Middle frontal gyrus (tissue), 1 donor: ENCODE results near the gene TMEM51.

Experiments used
- DNase-seq: peaks from one replicate; pipeline ENCODE4 v3.0.0-alpha.2; 2015; ENCODE audit warnings: low spot score; ENCODE audit errors: extremely low spot score

TMEM51 gene

GRCh38 chr1:15218287-15219279, 65.0 kb downstream of the TMEM51 start:
- no peak for DNase-seq

DNA sequence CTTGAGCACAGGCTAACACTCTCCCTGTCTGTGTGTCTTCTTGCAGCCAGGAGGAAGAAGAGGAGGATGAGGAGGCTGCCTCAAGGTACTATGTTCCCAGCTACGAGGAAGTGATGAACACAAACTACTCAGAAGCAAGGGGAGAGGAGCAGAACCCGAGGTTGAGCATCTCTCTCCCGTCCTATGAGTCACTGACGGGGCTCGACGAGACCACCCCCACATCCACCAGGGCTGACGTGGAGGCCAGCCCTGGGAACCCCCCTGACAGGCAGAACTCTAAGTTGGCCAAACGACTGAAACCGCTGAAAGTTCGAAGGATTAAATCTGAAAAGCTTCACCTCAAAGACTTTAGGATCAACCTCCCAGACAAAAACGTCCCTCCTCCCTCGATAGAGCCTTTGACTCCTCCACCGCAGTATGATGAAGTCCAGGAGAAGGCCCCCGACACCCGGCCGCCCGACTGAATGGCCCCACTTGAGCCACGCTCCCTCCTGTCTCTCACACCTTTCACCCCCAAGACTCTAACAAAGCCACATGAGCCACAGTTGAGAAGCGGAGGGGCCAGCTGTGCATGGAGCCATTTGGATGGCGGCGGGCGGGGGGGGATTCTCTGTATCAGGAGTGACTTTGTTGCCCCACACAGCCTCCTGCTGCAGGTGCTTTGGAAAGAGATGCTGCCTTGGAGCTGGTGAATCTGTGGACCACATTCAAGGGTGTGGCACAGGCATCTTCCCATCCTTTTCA, 65.9 kb downstream of the TMEM51 start:
- no peak for DNase-seq

GRCh38 chr1:15220024-15220392, 66.5 kb downstream of the TMEM51 start:
- no peak for DNase-seq

GRCh38 chr1:15220825-15221431, 67.4 kb downstream of the TMEM51 start:
- DNase-seq: no peak

DNA sequence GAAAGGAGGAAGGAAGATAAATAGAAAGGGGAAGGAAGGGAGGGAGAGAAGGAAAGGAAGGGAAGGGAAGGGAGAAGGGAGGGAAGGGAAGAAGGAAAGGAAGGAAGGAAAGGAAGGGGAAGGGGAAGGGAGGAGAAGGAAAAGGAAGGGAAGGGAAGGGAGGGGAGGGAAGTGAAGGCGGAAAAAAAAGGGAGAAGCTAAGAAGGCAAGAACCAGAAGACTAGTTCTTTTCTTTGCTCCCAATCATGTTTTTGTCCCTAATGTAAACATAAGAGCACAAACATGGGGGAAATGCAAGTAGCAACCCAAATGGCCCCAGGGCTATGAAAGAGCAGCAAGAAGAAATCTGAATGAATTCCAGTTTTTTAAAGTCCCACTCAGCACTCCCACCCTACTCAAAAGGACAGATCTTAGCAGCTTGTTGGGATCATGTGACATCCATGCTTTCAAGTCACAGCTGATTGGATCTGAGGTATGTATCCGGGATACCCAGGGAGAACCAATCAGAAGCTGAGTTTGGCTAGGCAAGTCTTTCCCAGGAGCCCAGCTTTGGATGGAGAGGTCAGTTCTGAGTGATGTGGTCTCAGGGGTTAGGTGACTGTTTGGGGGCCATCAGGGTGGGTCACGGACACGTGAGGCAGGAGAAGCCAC, 69.2 kb downstream of the TMEM51 start:
- DNase-seq: no peak

DNA sequence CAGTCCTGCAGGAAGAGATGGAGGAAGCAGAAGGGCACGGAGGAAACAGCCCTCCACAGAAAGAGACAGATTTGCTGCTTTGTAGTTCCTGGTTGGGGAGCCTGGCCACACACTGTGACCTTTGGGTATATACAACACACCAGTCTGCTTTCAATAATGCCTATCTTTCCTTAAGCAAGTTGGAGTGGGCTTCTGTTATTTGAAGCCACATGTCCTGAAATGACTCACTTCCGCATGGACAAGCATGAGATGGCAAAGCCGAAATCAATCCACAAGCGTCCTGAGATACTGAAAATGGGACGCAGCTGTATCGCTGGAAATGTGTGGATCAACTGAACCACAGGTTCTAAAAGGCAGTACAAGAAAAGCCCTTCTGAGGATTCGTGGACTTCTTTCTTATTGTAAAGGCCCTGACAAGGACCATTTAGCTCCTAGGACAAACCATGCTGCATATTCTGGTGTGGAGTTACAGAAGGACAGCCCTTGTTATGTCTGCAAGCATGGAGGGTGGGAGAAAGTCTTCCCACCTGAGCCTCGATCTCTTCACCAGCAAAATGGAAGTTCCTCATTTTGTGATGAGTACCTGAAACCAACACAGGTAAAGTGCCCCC, 70.8 kb downstream of the TMEM51 start:
- DNase-seq: no peak

- DNase-seq: no peak
Measured at GRCh38 chr1:15224974-15225373, 71.4 kb downstream of the TMEM51 start.

DNA sequence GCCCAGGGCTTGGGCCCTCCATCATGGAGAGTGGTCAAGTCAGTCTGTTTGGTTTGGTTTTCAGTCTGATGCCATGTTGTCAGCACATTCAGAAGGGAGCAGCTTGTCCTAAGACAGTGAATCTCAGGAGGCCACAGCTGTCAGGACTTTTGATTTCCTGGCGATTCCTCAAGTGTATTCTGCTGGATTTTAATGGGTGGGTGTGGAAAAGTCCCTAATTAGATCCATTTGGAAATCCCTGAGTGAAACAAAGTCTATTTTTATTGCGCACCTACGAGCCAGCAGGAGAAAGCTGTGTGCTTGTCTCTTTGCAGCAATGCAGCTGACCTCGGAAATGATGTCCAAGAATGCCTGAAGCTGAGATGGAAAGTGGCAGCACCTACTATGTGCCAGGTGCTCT, 71.9 kb downstream of the TMEM51 start:
- no peak for DNase-seq

GRCh38 chr1:15226388-15227255, 73.1 kb downstream of the TMEM51 start:
- DNase-seq: no peak

DNA sequence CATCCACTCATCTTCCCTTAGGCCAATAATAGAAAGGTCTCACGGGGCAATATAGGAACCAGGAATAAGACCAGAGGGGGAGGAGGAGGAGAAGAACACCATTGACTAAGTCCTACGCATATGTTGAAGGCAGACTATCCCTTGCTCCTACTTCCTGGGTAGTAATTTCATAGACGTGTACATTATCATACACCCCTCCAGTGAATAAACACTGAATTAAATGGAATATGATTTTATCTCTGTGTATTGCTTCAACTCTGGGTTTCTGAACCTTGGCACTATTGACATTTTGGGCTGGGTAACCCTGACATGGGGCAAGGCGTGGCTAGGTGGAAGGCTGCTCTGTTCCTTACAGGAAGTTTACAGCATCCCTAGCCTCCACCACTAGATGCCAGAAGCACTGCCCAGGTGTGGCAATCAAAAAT, 76.2 kb downstream of the TMEM51 start:
- DNase-seq: no peak

GRCh38 chr1:15231714-15232201, 78.2 kb downstream of the TMEM51 start:
- no peak for DNase-seq

- no peak for DNase-seq
Measured at GRCh38 chr1:15233689-15234088, 80.1 kb downstream of the TMEM51 start.

DNA sequence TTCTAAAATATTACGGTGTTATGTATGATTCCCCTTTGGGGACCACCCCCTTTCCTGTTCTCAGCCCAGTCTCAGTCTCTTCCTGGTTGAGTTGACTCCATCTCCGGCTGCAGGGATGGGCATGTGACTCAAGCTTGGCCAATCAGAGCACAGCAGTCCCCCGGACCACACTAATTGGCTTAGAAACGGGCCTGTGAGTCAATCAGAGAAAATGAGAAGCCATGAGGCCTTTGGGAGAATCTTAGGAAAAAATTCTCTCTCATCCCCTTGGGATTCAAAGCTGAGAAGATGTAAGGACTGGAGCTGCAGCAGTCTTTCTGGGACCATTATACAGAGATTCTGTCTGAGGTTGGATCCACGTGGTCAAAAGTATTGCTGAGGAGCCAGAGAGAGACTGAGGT, 82.8 kb downstream of the TMEM51 start:
- no peak for DNase-seq

GRCh38 chr1:15236746-15237145, 83.2 kb downstream of the TMEM51 start:
- DNase-seq: no peak

DNA sequence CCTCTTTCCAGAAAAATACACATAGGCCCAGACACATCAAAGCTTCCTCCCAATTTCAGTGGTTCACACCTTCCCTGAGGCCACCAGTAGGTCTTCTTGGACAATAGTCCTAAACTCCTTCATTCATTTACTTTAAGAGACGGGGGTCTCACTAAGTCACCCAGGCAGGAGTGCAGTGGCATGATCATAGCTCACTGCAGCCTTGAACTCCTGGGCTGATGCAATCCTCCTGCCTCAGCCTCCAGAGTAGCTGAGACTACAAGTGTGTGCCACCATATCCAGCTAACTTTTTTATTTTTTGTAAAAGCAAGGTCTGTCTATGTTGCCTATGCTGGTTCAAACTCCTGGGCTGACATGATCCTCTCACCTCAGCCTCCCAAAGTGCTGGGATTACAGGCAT, 85.2 kb downstream of the TMEM51 start:
- DNase-seq: no peak

- DNase-seq: no peak
Measured at GRCh38 chr1:15242766-15243165, 89.2 kb downstream of the TMEM51 start.

GRCh38 chr1:15243275-15244043, 89.9 kb downstream of the TMEM51 start:
- DNase-seq: no peak

DNA sequence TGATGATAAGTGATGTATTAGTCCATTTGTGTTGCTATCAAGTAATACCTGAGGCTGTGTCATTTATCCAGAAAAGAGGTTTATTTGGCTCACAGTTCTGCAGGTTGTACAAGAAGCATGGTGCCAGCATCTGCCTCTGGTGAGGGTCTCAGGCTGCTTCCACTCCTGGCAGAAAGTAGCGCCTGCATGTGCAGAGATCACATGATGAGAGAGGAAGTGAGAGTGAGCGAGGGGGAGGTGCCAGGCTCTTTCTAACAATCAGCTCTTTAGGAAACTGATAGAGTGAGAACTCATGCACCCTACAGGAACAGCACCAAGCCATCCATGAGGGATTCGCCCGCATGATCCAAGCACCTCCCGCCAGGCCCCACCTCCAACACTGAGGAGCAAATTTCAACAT, 91.3 kb downstream of the TMEM51 start:
- no peak for DNase-seq
